Neutrophil (primary cell): Measurements from ENCODE around the gene THRB.

Source experiments
- H3K27ac ChIP-seq: fragments of 200-600 bp; sonication (generic); 2 replicates; pipeline ENCODE4 v1.5.1; 2016; ENCODE audit warnings: mild to moderate bottlenecking, moderate library complexity
- H3K27me3 ChIP-seq: fragments of 200-600 bp; sonication (generic); 2 replicates; pipeline ENCODE4 v1.6.0; 2016; ENCODE audit warnings: mild to moderate bottlenecking
- H3K36me3 ChIP-seq: fragments of 200-600 bp; sonication (generic); 2 replicates; pipeline ENCODE4 v1.5.1; 2017
- H3K4me1 ChIP-seq, 2 experiments: fragments of 200-600 bp in 1 of 2; sonication (generic) in 1 of 2; 1 replicate in 1 of 2; 2 replicates in 1 of 2; pipeline versions ENCODE4 v1.5.1 to v1.6.1; 2013 to 2016; ENCODE audit warnings: low read depth in 1 of 2, low read length in 1 of 2, mild to moderate bottlenecking in 1 of 2, moderate library complexity in 1 of 2; ENCODE audit not compliant: control insufficient read depth in 1 of 2, insufficient read depth in 1 of 2
- H3K4me3 ChIP-seq, 2 experiments: fragments of 200-600 bp in 1 of 2; sonication (generic) in 1 of 2; 1 replicate in 1 of 2; 2 replicates in 1 of 2; pipeline ENCODE4 v1.5.1; 2013 to 2016; ENCODE audit warnings: low read depth in 1 of 2, low read length in 1 of 2, mild to moderate bottlenecking in 1 of 2, moderate library complexity in 1 of 2
- H3K9me3 ChIP-seq: fragments of 200-600 bp; sonication (generic); 2 replicates; pipeline ENCODE4 v1.5.1; 2016
- TF ChIP-seq, protein P1 (sequence below): fragments of 200-600 bp; sonication (generic); IDR thresholded peaks from 2 replicates; pipeline ENCODE4 v1.5.1; 2016; ENCODE audit warnings: antibody characterized with exemption

THRB gene

DNA sequence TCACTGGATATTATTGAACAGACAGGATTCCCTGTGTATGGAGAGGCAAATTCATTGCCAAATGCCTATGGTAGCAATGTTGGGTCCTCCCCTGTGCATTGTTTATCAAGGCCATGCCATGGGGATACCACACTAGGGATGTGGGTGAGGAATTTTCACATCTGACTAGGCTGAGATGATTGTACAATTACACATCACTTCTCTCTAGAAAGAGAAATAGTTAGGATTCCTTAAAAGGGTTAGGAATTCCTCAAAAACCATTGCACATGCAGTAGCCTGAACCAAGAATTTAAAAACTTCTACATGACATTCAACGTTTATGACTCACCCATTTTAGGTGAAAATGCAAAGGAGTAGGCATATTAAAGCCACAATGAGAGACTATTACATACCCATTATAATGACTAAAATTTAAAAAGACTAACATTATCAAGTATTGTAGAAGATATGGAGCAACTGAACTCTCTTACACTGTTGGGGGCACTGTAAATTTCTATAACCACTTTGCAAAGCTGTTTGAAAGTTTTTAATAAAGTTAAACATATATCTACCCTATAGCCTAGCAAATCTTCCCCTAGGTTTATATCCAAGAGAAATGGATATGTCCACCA is 175.9 kb downstream of the THRB start:
- Histone ChIP-seq H3K9me3 (no peaks in the 10 kb centered on the region), H3K27me3 (no peaks in the 10 kb centered on the region), H3K4me1 (no peaks in the 10 kb centered on the region), H3K36me3 (no peaks in the 10 kb centered on the region), H3K4me3 (no peak overlapping the region), H3K27ac (no peak overlapping the region)
- TF ChIP-seq, protein P1, sequence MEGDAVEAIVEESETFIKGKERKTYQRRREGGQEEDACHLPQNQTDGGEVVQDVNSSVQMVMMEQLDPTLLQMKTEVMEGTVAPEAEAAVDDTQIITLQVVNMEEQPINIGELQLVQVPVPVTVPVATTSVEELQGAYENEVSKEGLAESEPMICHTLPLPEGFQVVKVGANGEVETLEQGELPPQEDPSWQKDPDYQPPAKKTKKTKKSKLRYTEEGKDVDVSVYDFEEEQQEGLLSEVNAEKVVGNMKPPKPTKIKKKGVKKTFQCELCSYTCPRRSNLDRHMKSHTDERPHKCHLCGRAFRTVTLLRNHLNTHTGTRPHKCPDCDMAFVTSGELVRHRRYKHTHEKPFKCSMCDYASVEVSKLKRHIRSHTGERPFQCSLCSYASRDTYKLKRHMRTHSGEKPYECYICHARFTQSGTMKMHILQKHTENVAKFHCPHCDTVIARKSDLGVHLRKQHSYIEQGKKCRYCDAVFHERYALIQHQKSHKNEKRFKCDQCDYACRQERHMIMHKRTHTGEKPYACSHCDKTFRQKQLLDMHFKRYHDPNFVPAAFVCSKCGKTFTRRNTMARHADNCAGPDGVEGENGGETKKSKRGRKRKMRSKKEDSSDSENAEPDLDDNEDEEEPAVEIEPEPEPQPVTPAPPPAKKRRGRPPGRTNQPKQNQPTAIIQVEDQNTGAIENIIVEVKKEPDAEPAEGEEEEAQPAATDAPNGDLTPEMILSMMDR = no peak

DNA sequence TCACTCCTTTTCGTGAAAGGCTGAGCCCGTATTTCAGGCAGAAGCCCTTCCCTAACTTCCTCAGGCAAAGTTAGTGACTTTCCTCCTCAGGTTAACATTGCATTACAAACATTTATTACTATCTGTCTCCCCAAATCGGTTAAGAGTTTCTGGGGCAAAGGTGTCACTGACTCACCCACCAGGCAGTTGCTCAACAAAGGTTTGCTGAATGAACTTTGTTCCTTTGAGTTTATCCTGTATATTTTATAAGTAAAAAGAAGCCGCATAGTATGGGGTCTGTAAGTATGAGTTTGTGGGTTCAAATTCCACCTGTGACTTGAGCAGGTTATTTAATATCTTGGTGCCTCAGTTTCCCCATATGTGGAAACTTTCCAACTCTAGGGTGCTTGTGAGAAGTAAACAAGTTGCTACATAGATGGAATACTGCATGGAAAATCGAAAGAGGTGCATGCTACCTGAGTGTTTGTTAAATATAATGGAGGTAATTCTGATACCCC is 177.7 kb downstream of the THRB start:
- no peaks in the 10 kb centered on the region for H3K36me3 ChIP-seq
- TF ChIP-seq, protein P1 = no peak
- H3K27me3 ChIP-seq = no peaks in the 10 kb centered on the region
- H3K4me1 ChIP-seq = no peaks in the 10 kb centered on the region
- H3K27ac ChIP-seq = no peak overlapping the region
- no peak overlapping the region for H3K4me3 ChIP-seq
- no peaks in the 10 kb centered on the region for H3K9me3 ChIP-seq

DNA sequence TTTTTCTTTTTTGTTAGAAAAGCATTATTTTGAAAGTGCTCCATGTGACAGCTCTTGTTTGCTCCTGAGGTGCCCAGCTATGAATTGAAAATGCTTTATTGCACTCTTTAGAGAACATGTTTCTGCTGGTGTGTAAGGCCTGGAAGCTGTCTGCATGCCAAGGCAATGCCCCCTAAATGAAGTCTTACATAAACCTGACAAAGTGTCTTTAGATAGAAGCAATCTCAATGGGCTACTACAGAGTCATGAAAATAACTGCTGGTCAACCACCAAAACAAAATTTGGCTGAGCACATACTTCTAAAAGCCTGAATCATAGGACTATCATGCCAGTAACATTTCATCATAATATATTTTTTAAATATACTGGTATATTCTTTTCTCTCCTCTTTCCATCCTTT is 178.7 kb downstream of the THRB start:
- H3K4me1 ChIP-seq = no peaks in the 10 kb centered on the region
- no peak overlapping the region for H3K27ac ChIP-seq
- H3K36me3 ChIP-seq = no peaks in the 10 kb centered on the region
- H3K27me3 ChIP-seq = no peaks in the 10 kb centered on the region
- no peak overlapping the region for H3K4me3 ChIP-seq
- H3K9me3 ChIP-seq = no peaks in the 10 kb centered on the region
- TF ChIP-seq, protein P1 = no peak

DNA sequence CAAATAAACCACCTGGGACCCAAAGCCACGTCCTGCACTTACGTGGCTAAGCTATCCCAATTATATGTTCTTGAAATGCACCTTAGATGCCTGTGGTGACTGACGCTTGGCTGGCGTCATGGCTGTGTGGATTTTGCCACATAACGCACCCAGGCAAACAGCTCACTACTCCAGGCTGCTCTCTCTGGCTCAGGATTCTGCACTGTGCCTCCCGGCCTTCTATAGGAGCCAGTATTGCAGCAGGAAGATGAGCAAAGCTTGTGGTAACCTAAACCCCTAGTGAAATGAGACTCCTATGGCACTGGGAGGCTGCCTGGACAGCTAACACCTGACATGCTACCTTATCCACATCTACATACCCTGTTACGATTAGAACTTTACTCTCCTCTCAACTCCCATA is 179.3 kb downstream of the THRB start:
- Histone ChIP-seq H3K4me1 (no peaks in the 10 kb centered on the region), H3K36me3 (no peaks in the 10 kb centered on the region), H3K27me3 (no peaks in the 10 kb centered on the region), H3K27ac (no peak overlapping the region), H3K4me3 (no peak overlapping the region), H3K9me3 (no peaks in the 10 kb centered on the region)
- TF ChIP-seq, protein P1 = no peak

GRCh38 chr3:24311881-24312280 is 182.8 kb downstream of the THRB start:
- Histone ChIP-seq H3K4me3 (no peak overlapping the region), H3K4me1 (no peaks in the 10 kb centered on the region), H3K9me3 (no peaks in the 10 kb centered on the region), H3K27me3 (no peaks in the 10 kb centered on the region), H3K27ac (no peak overlapping the region), H3K36me3 (no peaks in the 10 kb centered on the region)
- TF ChIP-seq, protein P1 = no peak

DNA sequence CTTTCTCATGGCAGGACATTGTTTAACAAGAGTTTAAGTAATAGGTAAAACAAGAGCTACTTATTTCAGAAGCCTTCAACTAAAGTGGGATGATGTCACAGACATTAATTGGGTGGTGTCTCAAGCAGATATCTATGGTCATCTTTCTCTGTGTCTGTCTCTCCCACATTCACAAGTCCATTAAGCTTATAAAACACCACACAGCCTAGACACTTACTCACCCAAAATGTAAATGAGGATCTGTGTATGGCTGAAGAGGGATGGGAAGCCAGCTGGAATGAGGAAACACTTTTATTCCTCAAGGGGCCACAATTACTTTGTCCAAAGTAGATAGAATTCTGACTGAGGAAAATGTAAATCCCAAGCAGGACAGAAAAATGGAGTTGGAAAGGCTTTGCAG is 183.8 kb downstream of the THRB start:
- TF ChIP-seq, protein P1 = no peak
- Histone ChIP-seq H3K9me3 (no peaks in the 10 kb centered on the region), H3K27me3 (no peaks in the 10 kb centered on the region), H3K36me3 (no peaks in the 10 kb centered on the region), H3K4me3 (no peak overlapping the region), H3K4me1 (no peaks in the 10 kb centered on the region), H3K27ac (no peak overlapping the region)
